Loucy (cell line): Measurements from ENCODE around the gene MAP2K3.
"Not testable (repeated sequence)": the region's sequence is repeated elsewhere in the genome, so short reads cannot be mapped to it uniquely, and the experiment has no call there.

Source experiments
- H2AFZ ChIP-seq: fragments of 200-600 bp; sonication (generic); 2 replicates; pipeline ENCODE4 v1.6.0; 2016; ENCODE audit warnings: antibody characterized with exemption, mild to moderate bottlenecking, low read length, moderate library complexity
- H3F3A ChIP-seq: fragments of 200-600 bp; 2 replicates; pipeline ENCODE4 v1.6.0; 2016; ENCODE audit warnings: antibody characterized with exemption, low read depth, mild to moderate bottlenecking
- H3K27me3 ChIP-seq: fragments of 200-600 bp; sonication (generic); 2 replicates; pipeline ENCODE4 v1.6.1; 2014; ENCODE audit warnings: low read length, mild to moderate bottlenecking; ENCODE audit not compliant: insufficient read depth, poor library complexity, severe bottlenecking
- H3K36me3 ChIP-seq: fragments of 200-600 bp; sonication (generic); 2 replicates; pipeline ENCODE4 v1.6.1; 2016; ENCODE audit warnings: low read length; ENCODE audit not compliant: insufficient read depth
- H3K4me1 ChIP-seq: fragments of 200-600 bp; sonication (generic); 2 replicates; pipeline ENCODE4 v1.5.1; 2014; ENCODE audit warnings: low read length, mild to moderate bottlenecking; ENCODE audit not compliant: insufficient read depth, poor library complexity, severe bottlenecking
- H3K4me2 ChIP-seq: fragments of 200-600 bp; sonication (generic); 2 replicates; pipeline ENCODE4 v1.6.0; 2014; ENCODE audit warnings: antibody characterized with exemption, low read length, low read depth, mild to moderate bottlenecking; ENCODE audit not compliant: poor library complexity, severe bottlenecking
- H3K4me3 ChIP-seq: fragments of 200-600 bp; sonication (generic); 2 replicates; pipeline ENCODE4 v1.5.1; 2014; ENCODE audit warnings: low read length, mild to moderate bottlenecking, mixed read lengths; ENCODE audit not compliant: poor library complexity, severe bottlenecking
- H3K79me2 ChIP-seq: fragments of 200-600 bp; sonication (generic); 2 replicates; pipeline ENCODE4 v1.6.1; 2014; ENCODE audit warnings: low read length; ENCODE audit not compliant: insufficient read depth
- H3K9ac ChIP-seq: fragments of 200-600 bp; sonication (generic); 2 replicates; pipeline ENCODE4 v1.6.0; 2014; ENCODE audit warnings: mild to moderate bottlenecking, low read depth, low read length, moderate library complexity; ENCODE audit not compliant: poor library complexity, severe bottlenecking
- H3K9me2 ChIP-seq: fragments of 200-600 bp; sonication (generic); replicated peaks from 2 replicates; pipeline ENCODE4 v1.6.1; 2016; ENCODE audit warnings: low read depth, low read length, mixed read lengths
- H3K9me3 ChIP-seq: fragments of 200-600 bp; sonication (generic); 2 replicates; pipeline ENCODE4 v1.6.1; 2014; ENCODE audit warnings: mild to moderate bottlenecking, antibody characterized with exemption, low read length, low read depth; ENCODE audit not compliant: insufficient read depth
- H4K20me1 ChIP-seq: fragments of 200-600 bp; sonication (generic); 2 replicates; pipeline ENCODE4 v1.6.0; 2014; ENCODE audit warnings: antibody characterized with exemption, low read length, mild to moderate bottlenecking; ENCODE audit not compliant: insufficient read depth, poor library complexity, severe bottlenecking
- CTCF ChIP-seq: fragments of 200-600 bp; sonication (generic); conservative IDR thresholded peaks from 2 replicates; pipeline ENCODE4 v1.5.1; 2014; ENCODE audit warnings: mild to moderate bottlenecking, antibody characterized with exemption, low read length
- EZH2phosphoT487 ChIP-seq: fragments of 200-600 bp; IDR thresholded peaks from 2 replicates; pipeline ENCODE4 v1.6.1; 2018; ENCODE audit warnings: antibody characterized with exemption, mild to moderate bottlenecking, moderate library complexity, borderline replicate concordance

Gene MAP2K3

GRCh38 chr17:21318439-21318838, 33.9 kb downstream of the MAP2K3 start:
- Histone ChIP-seq H4K20me1 (no peaks in the 10 kb centered on the region), H3F3A (no peaks in the 10 kb centered on the region), H3K79me2 (no peaks in the 10 kb centered on the region), H3K36me3 (no peaks in the 10 kb centered on the region), H3K9me2 (no peaks in the 10 kb centered on the region), H3K4me2 (no peak overlapping the region), H2AFZ (no peak overlapping the region), H3K27me3 (no peaks in the 10 kb centered on the region), H3K4me3 (no peak overlapping the region), H3K9ac (no peak overlapping the region), H3K4me1 (no peaks in the 10 kb centered on the region), H3K9me3 (no peaks in the 10 kb centered on the region)
- no peak for TF ChIP-seq EZH2phosphoT487
- TF ChIP-seq CTCF: no peak

- H3K9me2 ChIP-seq, H3K27me3 ChIP-seq, H3K9me3 ChIP-seq, H3K36me3 ChIP-seq, H3K4me3 ChIP-seq, H3K79me2 ChIP-seq, H4K20me1 ChIP-seq, H2AFZ ChIP-seq, H3K9ac ChIP-seq, H3K4me1 ChIP-seq, H3F3A ChIP-seq, H3K4me2 ChIP-seq: not testable (repeated sequence)
These were observed 34.3 kb downstream of the MAP2K3 start for GRCh38 chr17:21318856-21319255.

- H3F3A ChIP-seq, H3K27me3 ChIP-seq, H3K9me2 ChIP-seq, H3K4me1 ChIP-seq, H3K36me3 ChIP-seq, H4K20me1 ChIP-seq, H3K9ac ChIP-seq, H3K79me2 ChIP-seq, H3K4me3 ChIP-seq, H3K4me2 ChIP-seq, H3K9me3 ChIP-seq, H2AFZ ChIP-seq: not testable (repeated sequence)
These were observed 34.7 kb downstream of the MAP2K3 start for GRCh38 chr17:21319256-21319655.

DNA sequence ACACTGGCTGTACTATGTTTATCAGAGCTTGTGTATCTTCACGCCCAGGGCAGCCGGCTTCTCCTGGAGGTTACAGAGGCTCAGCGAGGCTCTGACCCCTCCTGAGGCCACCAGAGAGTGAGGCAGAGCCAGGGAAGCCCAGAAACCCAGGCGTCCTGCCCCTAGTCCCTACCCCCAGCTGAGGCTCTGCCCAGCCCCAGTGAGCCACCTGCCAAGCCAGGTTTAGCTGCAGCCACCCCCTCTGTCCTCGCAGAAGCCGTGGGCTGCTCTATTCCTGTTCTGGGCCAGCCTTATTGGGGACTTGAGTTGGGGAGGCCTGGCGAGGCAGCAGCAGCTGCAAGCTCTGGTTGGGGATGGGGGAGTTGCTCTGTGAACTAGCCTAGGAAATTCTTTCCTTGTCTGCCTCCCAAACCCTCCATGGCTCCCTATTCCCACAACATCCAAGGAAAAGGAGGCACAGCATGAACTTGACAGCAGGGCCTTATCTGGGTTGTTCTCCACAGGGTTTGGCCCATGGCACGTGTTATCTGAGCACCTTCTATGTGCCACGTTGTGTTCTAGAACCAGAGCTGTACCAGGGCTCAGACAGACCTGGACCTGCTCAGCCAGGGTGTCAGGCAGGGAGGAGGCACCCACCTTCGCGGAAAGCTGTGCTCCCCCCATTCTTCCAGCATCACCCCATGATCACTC, 35.3 kb downstream of the MAP2K3 start:
- not testable (repeated sequence) for H2AFZ ChIP-seq, H3K4me3 ChIP-seq, H3K4me2 ChIP-seq, H3K9ac ChIP-seq, H3K79me2 ChIP-seq, H4K20me1 ChIP-seq, H3K36me3 ChIP-seq, H3K27me3 ChIP-seq, H3F3A ChIP-seq, H3K9me3 ChIP-seq, H3K4me1 ChIP-seq, H3K9me2 ChIP-seq

DNA sequence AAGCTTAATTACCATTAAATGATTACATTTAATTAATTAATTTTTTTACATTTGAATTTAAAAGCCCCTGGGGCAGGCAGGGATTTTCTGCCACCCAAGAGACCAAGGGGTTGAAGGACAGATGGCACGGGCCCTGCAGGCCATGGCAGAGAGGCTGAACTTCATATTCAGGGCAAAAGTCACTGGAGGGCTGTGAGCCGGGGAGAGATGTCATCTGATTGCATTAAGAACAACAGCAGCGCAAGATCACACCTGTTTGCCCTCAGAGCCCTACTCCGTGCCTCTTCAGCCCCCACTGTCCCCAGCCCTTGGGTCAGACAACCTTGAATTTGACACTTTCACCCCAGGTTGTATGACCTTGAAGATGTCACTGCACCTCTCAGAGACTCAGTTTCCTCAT, 35.9 kb downstream of the MAP2K3 start:
- not testable (repeated sequence) for H2AFZ ChIP-seq, H3K9me3 ChIP-seq, H3K9ac ChIP-seq, H3K9me2 ChIP-seq, H3F3A ChIP-seq, H3K27me3 ChIP-seq, H3K4me3 ChIP-seq, H4K20me1 ChIP-seq, H3K79me2 ChIP-seq, H3K4me2 ChIP-seq, H3K4me1 ChIP-seq, H3K36me3 ChIP-seq

- H2AFZ ChIP-seq, H3K79me2 ChIP-seq, H3F3A ChIP-seq, H3K4me1 ChIP-seq, H3K9me3 ChIP-seq, H3K36me3 ChIP-seq, H3K4me3 ChIP-seq, H3K9ac ChIP-seq, H3K27me3 ChIP-seq, H3K4me2 ChIP-seq, H3K9me2 ChIP-seq, H4K20me1 ChIP-seq: not testable (repeated sequence)
These were observed 36.5 kb downstream of the MAP2K3 start for GRCh38 chr17:21321061-21321460.

- H2AFZ ChIP-seq, H3K9me3 ChIP-seq, H4K20me1 ChIP-seq, H3K79me2 ChIP-seq, H3F3A ChIP-seq, H3K4me1 ChIP-seq, H3K9me2 ChIP-seq, H3K9ac ChIP-seq, H3K27me3 ChIP-seq, H3K36me3 ChIP-seq, H3K4me3 ChIP-seq, H3K4me2 ChIP-seq: not testable (repeated sequence)
These were observed 37.3 kb downstream of the MAP2K3 start for GRCh38 chr17:21321744-21322191.
